HepG2 (cell line): ENCODE measurements around the gene TYMP. TPM values are rescaled to one million over a fixed set of nuclear protein-coding genes. Genes with fewer than 3 reads are reported as not detected.

Experiments
- ADNP ChIP-seq: sonication (generic); formaldehyde crosslinking; IDR thresholded peaks from 2 replicates; pipeline ENCODE4 v1.4.0; 2020; ENCODE audit warnings: missing genetic modification reagents
- AGO1 ChIP-seq: fragments of 200-400 bp; formaldehyde crosslinking; IDR thresholded peaks from 2 replicates; pipeline ENCODE4 v1.6.1; 2017; ENCODE audit warnings: mild to moderate bottlenecking, low read depth, low read length, moderate library complexity; ENCODE audit not compliant: poor library complexity, severe bottlenecking
- AGO2 ChIP-seq: fragments of 200-400 bp; formaldehyde crosslinking; optimal IDR thresholded peaks from 2 replicates; pipeline ENCODE3; 2017; ENCODE audit warnings: mild to moderate bottlenecking, low read depth, low read length, moderate library complexity
- BORCS8-MEF2B ChIP-seq: sonication (generic); formaldehyde crosslinking; IDR thresholded peaks from 2 replicates; pipeline ENCODE4 v1.8.0; 2022; ENCODE audit warnings: mild to moderate bottlenecking, missing genetic modification reagents
- CAMTA2 ChIP-seq: sonication (generic); formaldehyde crosslinking; IDR thresholded peaks from 2 replicates; pipeline ENCODE4 v1.4.0; 2020; ENCODE audit warnings: mild to moderate bottlenecking, missing genetic modification reagents, borderline replicate concordance
- ERF ChIP-seq: IDR thresholded peaks from 2 replicates; pipeline ENCODE4 v1.6.1; 2018; ENCODE audit warnings: missing biosample characterization, missing genetic modification reagents
- ETV5 ChIP-seq: IDR thresholded peaks from 2 replicates; pipeline ENCODE4 v1.6.1; 2018; ENCODE audit warnings: missing biosample characterization, missing genetic modification reagents, inconsistent platforms, borderline replicate concordance
- HDAC6 ChIP-seq: fragments of 200-600 bp; sonication (generic); IDR thresholded peaks from 2 replicates; pipeline ENCODE4 v1.7.0; 2017; ENCODE audit warnings: mild to moderate bottlenecking, antibody characterized with exemption, low read length, low read depth
- HOXA3 ChIP-seq: sonication (generic); formaldehyde crosslinking; IDR thresholded peaks from 2 replicates; pipeline ENCODE4 v1.5.0; 2020; ENCODE audit warnings: missing genetic modification reagents
- KDM2A ChIP-seq: sonication (generic); formaldehyde crosslinking; IDR thresholded peaks from 2 replicates; pipeline ENCODE4 v1.4.0; 2020; ENCODE audit warnings: low read depth, missing genetic modification reagents, borderline replicate concordance
- MATR3 ChIP-seq: sonication (generic); formaldehyde crosslinking; IDR thresholded peaks from 2 replicates; pipeline ENCODE4 v1.4.0; 2020; ENCODE audit warnings: missing genetic modification reagents
- MED8 ChIP-seq: sonication (generic); formaldehyde crosslinking; IDR thresholded peaks from 2 replicates; pipeline ENCODE4 v1.8.1; 2023; ENCODE audit warnings: mild to moderate bottlenecking, missing genetic modification reagents; ENCODE audit not compliant: insufficient replicate concordance
- MEIS1 ChIP-seq: sonication (generic); formaldehyde crosslinking; IDR thresholded peaks from 2 replicates; pipeline ENCODE4 v1.9.0; 2021; ENCODE audit warnings: mild to moderate bottlenecking, missing genetic modification reagents, moderate library complexity, borderline replicate concordance
- MIXL1 ChIP-seq: IDR thresholded peaks from 2 replicates; pipeline ENCODE4 v1.6.1; 2016
- NBN ChIP-seq: fragments of 450-650 bp; conservative IDR thresholded peaks from 2 replicates; pipeline ENCODE4 v1.6.1; 2017
- RAD51 ChIP-seq: fragments of 450-650 bp; IDR thresholded peaks from 2 replicates; pipeline ENCODE4 v1.6.1; 2016; ENCODE audit warnings: borderline replicate concordance
- RARA ChIP-seq: IDR thresholded peaks from 2 replicates; pipeline ENCODE4 v1.6.1; 2016; ENCODE audit warnings: missing genetic modification reagents, missing compliant biosample characterization
- SMAD9 ChIP-seq: sonication (generic); formaldehyde crosslinking; IDR thresholded peaks from 2 replicates; pipeline ENCODE4 v1.5.1; 2020; ENCODE audit warnings: mild to moderate bottlenecking, missing genetic modification reagents
- SRY ChIP-seq: sonication (generic); formaldehyde crosslinking; IDR thresholded peaks from 2 replicates; pipeline ENCODE4 v1.8.0; 2022; ENCODE audit warnings: mild to moderate bottlenecking, missing genetic modification reagents
- TCF7L2 ChIP-seq: IDR thresholded peaks from 2 replicates; pipeline ENCODE4 v1.6.1; 2011; ENCODE audit warnings: mild to moderate bottlenecking, low read depth, low read length, moderate library complexity
- U2AF1 ChIP-seq: fragments of 200-400 bp; formaldehyde crosslinking; optimal IDR thresholded peaks from 2 replicates; pipeline ENCODE3; 2017; ENCODE audit warnings: mild to moderate bottlenecking, low read depth, low read length
- YEATS4 ChIP-seq: sonication (generic); formaldehyde crosslinking; IDR thresholded peaks from 2 replicates; pipeline ENCODE4 v1.4.0; 2020; ENCODE audit warnings: missing genetic modification reagents, borderline replicate concordance
- ZFP90 ChIP-seq: sonication (generic); formaldehyde crosslinking; IDR thresholded peaks from 2 replicates; pipeline ENCODE4 v1.8.0; 2022; ENCODE audit warnings: missing genetic modification reagents, mild to moderate bottlenecking, inconsistent platforms, borderline replicate concordance
- ZNF121 ChIP-seq: sonication (generic); formaldehyde crosslinking; IDR thresholded peaks from 2 replicates; pipeline ENCODE4 v1.5.0; 2020; ENCODE audit warnings: mild to moderate bottlenecking, missing genetic modification reagents
- ZNF546 ChIP-seq: sonication (generic); formaldehyde crosslinking; conservative IDR thresholded peaks from 2 replicates; pipeline ENCODE4 v1.8.1; 2023; ENCODE audit warnings: mild to moderate bottlenecking, missing genetic modification reagents
- ZNF713 ChIP-seq: sonication (generic); formaldehyde crosslinking; IDR thresholded peaks from 2 replicates; pipeline ENCODE4 v1.4.0; 2020; ENCODE audit warnings: mild to moderate bottlenecking, missing genetic modification reagents
- ZNF792 ChIP-seq: IDR thresholded peaks from 2 replicates; pipeline ENCODE4 v1.6.1; 2016
- ZNF83 ChIP-seq: sonication (generic); formaldehyde crosslinking; IDR thresholded peaks from 2 replicates; pipeline ENCODE4 v1.4.0; 2020; ENCODE audit warnings: missing genetic modification reagents, mild to moderate bottlenecking, borderline replicate concordance
- polyA plus RNA-seq, 8 experiments: library from polyadenylated mRNA; depleted of rRNA in 3 of 8; stranded (reverse) in 7 of 8; unstranded in 1 of 8; fragments of >200 nt; fragmentation: Illumina TruSeq in 4 of 8; extraction: Trizol in 4 of 8; gene quantifications; 2 replicates each; pipeline versions ENCODE4 v1.2.1 to v1.2.3, GENCODE V29; 2011 to 2016; ENCODE audit warnings: low read depth in 4 of 8, missing spikeins in 1 of 8, mixed read lengths in 1 of 8; ENCODE audit not compliant: insufficient read depth in 1 of 8
- total RNA-seq, 5 experiments: library from RNA; depleted of rRNA; stranded (reverse); fragments of >200 nt; fragmentation: Illumina TruSeq; extraction: Trizol; gene quantifications; 2 replicates each; pipeline ENCODE4 v1.2.3, GENCODE V29; 2016; ENCODE audit warnings: low read depth in 1 of 5
- TF ChIP-seq, protein P1 (sequence below): sonication (generic); formaldehyde crosslinking; IDR thresholded peaks from 2 replicates; pipeline ENCODE4 v1.4.0; 2020; ENCODE audit warnings: mild to moderate bottlenecking, missing genetic modification reagents
- TF ChIP-seq, protein P2 (sequence below): sonication (generic); formaldehyde crosslinking; conservative IDR thresholded peaks from 2 replicates; pipeline ENCODE4 v1.4.0; 2020; ENCODE audit warnings: missing genetic modification reagents
- TF ChIP-seq, protein P3 (sequence below): sonication (generic); formaldehyde crosslinking; IDR thresholded peaks from 2 replicates; pipeline ENCODE4 v1.8.1; 2022; ENCODE audit warnings: mild to moderate bottlenecking, missing genetic modification reagents

Gene TYMP
- total and polyA plus RNA-seq, 2 of the 13 experiments (the other 11 are each of a cell fraction or from before 2014, with no cell fraction given) = 3.9 to 4.3 TPM

DNA sequence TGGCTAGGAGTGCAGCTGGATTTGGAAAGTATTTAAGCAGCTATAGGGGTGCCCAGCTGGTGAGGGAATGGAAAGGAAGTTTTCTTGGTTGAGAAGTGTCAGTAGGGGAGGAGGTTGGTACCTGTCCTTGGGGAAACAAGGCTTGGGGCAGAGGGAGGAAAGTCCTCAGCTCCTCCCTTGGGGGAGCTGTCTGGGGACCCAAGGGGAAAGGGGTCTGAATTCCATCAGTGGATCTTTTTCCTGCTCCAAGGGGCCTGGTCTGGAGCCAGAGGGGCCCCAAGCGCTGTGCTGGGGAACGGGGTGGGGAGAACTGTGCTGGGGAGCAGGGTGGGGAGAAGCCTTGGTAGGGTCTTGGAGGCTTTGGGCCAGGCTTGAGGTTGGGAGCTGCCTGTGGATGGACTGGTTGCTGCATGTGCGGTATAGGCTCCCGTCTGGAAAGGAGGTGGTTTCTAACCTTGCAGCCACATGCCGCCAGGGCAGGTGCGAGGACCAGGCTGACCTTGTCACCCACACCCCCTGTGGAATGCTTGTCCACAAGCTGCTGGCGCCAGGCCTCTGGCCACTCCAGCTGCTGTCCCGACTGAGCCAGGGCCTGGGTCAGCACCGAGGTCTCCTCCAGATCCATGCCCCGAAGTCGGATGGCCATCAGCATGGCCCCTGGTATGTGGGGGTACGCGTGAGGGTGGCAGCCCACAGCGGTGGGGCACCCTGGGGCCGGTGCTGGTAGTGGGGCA is 963 bp downstream of the TYMP start (continued):
- TF ChIP-seq SRY (no peak), YEATS4 (CRISPR knock-in tag) (no peak; the same call in 1 of the 2 replicates), RARA (CRISPR knock-in tag) (peak; percentile 38; the same call in 1 of the 2 replicates), AGO1 (peak; percentile 96), BORCS8-MEF2B (CRISPR knock-in tag) (no peak), RAD51 (no peak), ZNF121 (CRISPR knock-in tag) (no peak), ETV5 (CRISPR knock-in tag) (no peak), TCF7L2 (no peak), MIXL1 (CRISPR knock-in tag) (no peak), MED8 (CRISPR knock-in tag) (no peak), ZNF792 (CRISPR knock-in tag) (no peak), SMAD9 (CRISPR knock-in tag) (0 out of 2 replicates have a peak, but pooled peaks have one; percentile 40), NBN (no peak), ZNF83 (CRISPR knock-in tag) (no peak), U2AF1 (no peak), ADNP (CRISPR knock-in tag) (no peak), ZFP90 (0 out of 2 replicates have a peak, but pooled peaks have one; percentile 49), HOXA3 (CRISPR knock-in tag) (peak; percentile 50; the same call in 1 of the 2 replicates), ERF (CRISPR knock-in tag) (no peak), MEIS1 (CRISPR knock-in tag) (no peak), AGO2 (no peak), ZNF546 (no peak), ZNF713 (CRISPR knock-in tag) (no peak), MATR3 (CRISPR knock-in tag) (no peak), KDM2A (CRISPR knock-in tag) (no peak), HDAC6 (no peak), CAMTA2 (CRISPR knock-in tag) (no peak)
- TF ChIP-seq, protein P1, sequence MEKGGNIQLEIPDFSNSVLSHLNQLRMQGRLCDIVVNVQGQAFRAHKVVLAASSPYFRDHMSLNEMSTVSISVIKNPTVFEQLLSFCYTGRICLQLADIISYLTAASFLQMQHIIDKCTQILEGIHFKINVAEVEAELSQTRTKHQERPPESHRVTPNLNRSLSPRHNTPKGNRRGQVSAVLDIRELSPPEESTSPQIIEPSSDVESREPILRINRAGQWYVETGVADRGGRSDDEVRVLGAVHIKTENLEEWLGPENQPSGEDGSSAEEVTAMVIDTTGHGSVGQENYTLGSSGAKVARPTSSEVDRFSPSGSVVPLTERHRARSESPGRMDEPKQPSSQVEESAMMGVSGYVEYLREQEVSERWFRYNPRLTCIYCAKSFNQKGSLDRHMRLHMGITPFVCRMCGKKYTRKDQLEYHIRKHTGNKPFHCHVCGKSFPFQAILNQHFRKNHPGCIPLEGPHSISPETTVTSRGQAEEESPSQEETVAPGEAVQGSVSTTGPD (CRISPR knock-in tag) = no peak
- TF ChIP-seq, protein P2, sequence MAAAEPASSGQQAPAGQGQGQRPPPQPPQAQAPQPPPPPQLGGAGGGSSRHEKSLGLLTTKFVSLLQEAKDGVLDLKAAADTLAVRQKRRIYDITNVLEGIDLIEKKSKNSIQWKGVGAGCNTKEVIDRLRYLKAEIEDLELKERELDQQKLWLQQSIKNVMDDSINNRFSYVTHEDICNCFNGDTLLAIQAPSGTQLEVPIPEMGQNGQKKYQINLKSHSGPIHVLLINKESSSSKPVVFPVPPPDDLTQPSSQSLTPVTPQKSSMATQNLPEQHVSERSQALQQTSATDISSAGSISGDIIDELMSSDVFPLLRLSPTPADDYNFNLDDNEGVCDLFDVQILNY (CRISPR knock-in tag) = no peak
- TF ChIP-seq, protein P3, sequence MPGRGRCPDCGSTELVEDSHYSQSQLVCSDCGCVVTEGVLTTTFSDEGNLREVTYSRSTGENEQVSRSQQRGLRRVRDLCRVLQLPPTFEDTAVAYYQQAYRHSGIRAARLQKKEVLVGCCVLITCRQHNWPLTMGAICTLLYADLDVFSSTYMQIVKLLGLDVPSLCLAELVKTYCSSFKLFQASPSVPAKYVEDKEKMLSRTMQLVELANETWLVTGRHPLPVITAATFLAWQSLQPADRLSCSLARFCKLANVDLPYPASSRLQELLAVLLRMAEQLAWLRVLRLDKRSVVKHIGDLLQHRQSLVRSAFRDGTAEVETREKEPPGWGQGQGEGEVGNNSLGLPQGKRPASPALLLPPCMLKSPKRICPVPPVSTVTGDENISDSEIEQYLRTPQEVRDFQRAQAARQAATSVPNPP (CRISPR knock-in tag) = no peak
